Prostate gland (tissue), 2 donors: ENCODE results near the gene UBR2. TPM values are rescaled to one million over a fixed set of nuclear protein-coding genes. Genes with fewer than 3 reads are reported as not detected.
A peak's percentile ranks its signal among the peaks of the same experiment; 100 is the strongest.
"Not testable (repeated sequence)": the region's sequence is repeated elsewhere in the genome, so short reads cannot be mapped to it uniquely, and the experiment has no call there.

Experiments used
- DNase-seq: peaks from one replicate; pipeline ENCODE4 v3.0.0-alpha.2; 2019; ENCODE audit warnings: low spot score
- H3K27ac ChIP-seq, 2 donors: fragments of 200-600 bp; sonication (generic); 2 replicates each; pipeline ENCODE4 v1.5.1; 2017 to 2019
- H3K27me3 ChIP-seq: fragments of 200-600 bp; sonication (generic); replicated peaks from 2 replicates; pipeline ENCODE4 v1.5.1; 2019; ENCODE audit not compliant: insufficient read depth
- H3K36me3 ChIP-seq, 2 donors: fragments of 200-600 bp; sonication (generic); 1 replicate in 1 of 2; 2 replicates in 1 of 2; pipeline versions ENCODE4 v1.5.1 to v1.8.1; 2017 to 2019
- H3K4me1 ChIP-seq: fragments of 200-600 bp; sonication (generic); replicated peaks from 2 replicates; pipeline ENCODE4 v1.5.1; 2019
- H3K4me3 ChIP-seq, 2 donors: fragments of 200-600 bp; sonication (generic); 2 replicates each; pipeline ENCODE4 v1.5.1; 2017 to 2019
- H3K9me3 ChIP-seq: fragments of 200-600 bp; sonication (generic); 2 replicates; pipeline ENCODE4 v1.5.1; 2017
- CTCF ChIP-seq, 4 experiments: fragments of 200-600 bp in 2 of 4; fragments of 450-650 bp in 2 of 4; sonication (generic) in 2 of 4; IDR thresholded peaks; 1 replicate in 3 of 4; 2 replicates in 1 of 4; pipeline ENCODE4 v1.5.1; 2016 to 2019; ENCODE audit warnings: antibody characterized with exemption in 4 of 4, mild to moderate bottlenecking in 2 of 4, moderate library complexity in 2 of 4
- POLR2A ChIP-seq: fragments of 450-650 bp; IDR thresholded peaks from one replicate; pipeline ENCODE4 v1.6.1; 2016; ENCODE audit warnings: antibody characterized with exemption, mild to moderate bottlenecking
- POLR2AphosphoS5 ChIP-seq: sonication (generic); formaldehyde crosslinking; IDR thresholded peaks from one replicate; pipeline ENCODE4 v1.6.1; 2017; ENCODE audit warnings: antibody characterized with exemption
- WGBS: methylation state at CpG from one replicate; pipeline ENCODE4 v1.1.5; 2018; 5-methylcytosine and 5-hydroxymethylcytosine counted together
- intact Hi-C: fragments of 100-400 bp; cut with DNase I; formaldehyde crosslinking; loops from one replicate; pipeline ENCODE4 v1.14.2; 2022
- total RNA-seq, 2 donors: library from RNA; depleted of rRNA; stranded (reverse); fragments of >200 nt; gene quantifications; one replicate each; pipeline ENCODE4 v1.1.0, GENCODE V29; 2016

UBR2 gene
- total RNA-seq, 2 donors from 2014 or later, result 24.2 to 25.6 TPM

DNA sequence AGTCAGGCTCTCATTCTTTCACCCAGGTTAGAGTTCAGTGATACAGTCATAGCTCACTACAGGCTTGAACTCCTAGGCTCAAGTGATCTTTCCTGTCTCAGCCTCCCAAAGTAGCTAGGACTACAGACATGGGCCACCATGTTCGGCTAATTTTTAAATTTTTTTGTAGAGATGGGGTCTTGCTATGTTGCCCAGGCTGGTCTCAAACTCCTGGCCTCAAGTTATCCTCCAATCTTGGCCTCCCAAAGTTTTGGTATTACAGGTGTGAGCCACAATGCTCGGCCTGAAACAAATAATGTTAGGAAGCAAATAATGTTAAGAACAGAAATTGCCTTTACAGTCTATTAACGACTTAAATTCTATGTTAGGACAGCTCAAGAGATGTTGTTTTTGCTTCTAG is 1.8 kb upstream of the UBR2 start:
- Histone ChIP-seq H3K27me3 (no peaks in the 10 kb centered on the region), H3K9me3 (no peaks in the 10 kb centered on the region), H3K4me3 (no peak overlapping the region), H3K36me3 (no peaks in the 10 kb centered on the region), H3K27ac (no peak overlapping the region), H3K4me1 (no peaks in the 10 kb centered on the region)
- no peak for DNase-seq
- 57% methylated on average over 3 of the region's 3 CpGs for WGBS
- no peak for TF ChIP-seq POLR2AphosphoS5
- TF ChIP-seq POLR2A, result no peak
- TF ChIP-seq CTCF (IDR thresholded peaks at IDR 0.05), result no peak
- intact Hi-C loops, result no loop called here

DNA sequence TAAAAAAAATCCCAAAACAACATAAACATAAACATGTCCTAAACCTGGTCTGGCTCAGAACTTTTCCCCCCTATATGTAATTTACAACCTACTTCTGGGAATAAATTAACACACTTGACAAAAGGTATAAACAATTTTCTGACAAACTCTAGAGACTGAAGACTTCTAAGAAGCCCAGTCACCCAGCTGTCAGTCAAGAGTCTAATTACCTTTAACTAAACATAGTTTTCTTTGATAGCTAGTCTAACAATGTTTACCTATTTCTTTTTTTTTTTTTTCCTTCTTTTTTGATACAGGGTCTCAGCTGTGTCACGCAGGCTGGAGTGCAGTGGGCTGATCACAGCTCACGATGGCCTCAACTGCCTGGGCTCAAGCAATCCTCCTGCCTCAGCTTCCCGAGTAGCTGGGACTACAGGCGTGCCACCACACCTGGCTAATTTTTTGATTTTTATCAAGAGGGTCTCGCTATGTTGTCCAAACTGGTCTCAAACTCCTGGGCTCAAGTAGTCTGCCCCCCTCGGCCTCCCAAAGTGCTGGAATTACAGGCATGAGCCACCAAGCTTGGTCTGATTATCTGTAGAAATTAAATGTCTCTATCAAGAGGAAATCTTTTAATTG is 932 bp upstream of the UBR2 start:
- no peak for DNase-seq
- no peaks in the 10 kb centered on the region for H3K9me3 ChIP-seq
- no peaks in the 10 kb centered on the region for H3K4me1 ChIP-seq
- H3K27me3 ChIP-seq, result no peaks in the 10 kb centered on the region
- WGBS, result 69% methylated on average over 6 of the region's 6 CpGs
- intact Hi-C loops, result no loop called here
- TF ChIP-seq CTCF (IDR thresholded peaks at IDR 0.05), result no peak
- TF ChIP-seq POLR2A, result no peak
- no peak for TF ChIP-seq POLR2AphosphoS5
- no peaks in the 10 kb centered on the region for H3K36me3 ChIP-seq
- no peak overlapping the region for H3K27ac ChIP-seq
- no peak overlapping the region for H3K4me3 ChIP-seq

DNA sequence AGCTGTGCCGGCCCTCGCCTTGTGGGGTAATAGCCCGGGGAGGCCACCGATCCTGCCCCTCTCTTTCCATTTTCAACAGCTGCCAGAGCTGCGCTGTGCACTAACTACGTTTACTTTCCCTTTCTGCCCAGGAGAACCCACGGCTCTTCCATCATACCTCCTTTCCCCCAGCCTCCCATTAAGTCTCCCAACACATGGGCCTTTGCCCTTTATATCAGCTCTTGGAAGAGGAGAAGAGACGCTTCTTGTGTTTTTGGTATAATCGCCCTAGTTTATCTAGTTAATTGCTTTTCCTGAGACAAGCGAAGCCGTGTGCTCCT is 637 bp downstream of the UBR2 start:
- no peak for DNase-seq
- H3K4me3 ChIP-seq, result peak overlapping the region; percentile 61 to 73
- H3K4me1 ChIP-seq, result no peaks in the 10 kb centered on the region
- TF ChIP-seq CTCF (IDR thresholded peaks at IDR 0.05) (peak in 1 of 4 experiments; percentile 8), POLR2AphosphoS5 (no peak)
- no peaks in the 10 kb centered on the region for H3K27me3 ChIP-seq
- 0% methylated on average over 11 of the region's 11 CpGs for WGBS
- H3K9me3 ChIP-seq, result no peaks in the 10 kb centered on the region
- intact Hi-C loops, result no loop called here
- H3K36me3 ChIP-seq, result no peaks in the 10 kb centered on the region
- peak overlapping the region; percentile 89 to 92 for H3K27ac ChIP-seq

DNA sequence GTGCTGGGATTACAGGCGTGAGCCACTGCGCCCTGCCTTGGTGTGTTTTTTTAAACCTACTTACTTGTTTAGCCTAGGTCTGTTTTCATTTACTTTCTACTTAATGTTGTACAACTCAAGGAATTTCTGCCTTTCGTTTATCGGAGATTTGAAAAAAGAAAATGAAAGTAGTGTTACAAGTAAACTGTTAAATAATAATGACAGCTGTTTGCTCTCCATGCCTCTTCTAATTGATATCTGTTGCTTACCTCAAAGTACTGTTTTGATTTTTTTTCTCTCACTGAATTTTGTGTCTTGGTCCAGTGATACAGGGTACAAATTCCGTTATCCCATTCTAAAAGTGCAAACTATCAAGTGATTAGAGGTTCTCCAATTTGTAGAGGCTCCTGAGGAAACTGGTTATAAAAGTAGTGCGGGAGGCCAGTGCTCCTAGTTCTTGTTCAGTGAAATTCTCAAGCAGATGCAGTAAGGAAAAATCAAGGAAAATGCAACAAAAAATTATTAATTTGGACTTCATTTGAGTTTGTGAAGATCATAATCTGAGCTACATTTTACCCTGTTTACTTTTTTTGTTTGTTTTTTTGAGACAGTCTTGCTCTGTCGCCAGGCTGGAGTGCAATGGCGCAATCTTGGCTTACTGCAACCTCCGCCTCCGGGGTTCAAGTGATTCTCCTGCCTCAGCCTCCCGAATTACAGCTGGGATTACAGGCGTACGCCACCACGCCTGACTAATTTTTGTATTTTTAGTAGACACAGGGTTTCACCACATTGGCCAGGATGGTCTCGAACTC is 2.2 kb downstream of the UBR2 start:
- Histone ChIP-seq H3K4me1 (no peaks in the 10 kb centered on the region), H3K27me3 (no peaks in the 10 kb centered on the region), H3K9me3 (no peaks in the 10 kb centered on the region), H3K27ac (peak overlapping the region; percentile 89 to 92), H3K36me3 (no peaks in the 10 kb centered on the region), H3K4me3 (peak overlapping the region; percentile 61 to 73)
- intact Hi-C loops, result no loop called here
- TF ChIP-seq CTCF (IDR thresholded peaks at IDR 0.05), result no peak
- TF ChIP-seq POLR2A, result no peak
- no peak for TF ChIP-seq POLR2AphosphoS5
- no peak for DNase-seq
- 71% methylated on average over 15 of the region's 15 CpGs for WGBS

DNA sequence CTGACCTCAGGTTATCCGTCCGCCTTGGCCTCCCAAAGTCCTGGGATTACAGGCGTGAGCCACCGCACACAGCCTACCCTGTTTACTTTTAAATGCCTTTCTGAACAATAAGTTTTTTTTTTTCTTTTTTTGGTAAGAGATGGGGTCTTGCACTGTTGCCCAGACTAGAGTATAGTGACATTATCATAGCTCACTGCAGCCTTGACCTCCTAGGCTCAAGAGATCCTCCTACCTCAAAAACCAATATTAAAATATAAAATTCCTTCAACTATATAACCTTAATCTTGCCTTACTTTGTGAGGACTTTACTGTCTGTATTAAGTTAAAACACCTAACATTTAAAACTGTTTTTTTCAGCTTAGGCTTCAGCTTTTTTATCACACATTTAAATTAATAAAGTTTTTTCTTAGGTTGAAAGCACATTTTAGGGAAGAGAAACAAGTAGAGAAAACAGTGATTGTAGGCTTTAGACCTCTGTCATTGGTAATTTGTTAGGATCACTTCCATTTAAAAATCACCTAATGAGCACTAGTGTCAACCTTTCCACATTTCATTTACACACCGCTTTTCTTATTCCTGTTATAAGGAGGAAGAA is 2.9 kb downstream of the UBR2 start:
- TF ChIP-seq CTCF (IDR thresholded peaks at IDR 0.05) (no peak), POLR2AphosphoS5 (no peak), POLR2A (no peak)
- Histone ChIP-seq H3K4me3 (no peak overlapping the region), H3K36me3 (no peaks in the 10 kb centered on the region), H3K9me3 (no peaks in the 10 kb centered on the region), H3K27me3 (no peaks in the 10 kb centered on the region), H3K27ac (no peak overlapping the region), H3K4me1 (no peaks in the 10 kb centered on the region)
- 76% methylated on average over 5 of the region's 5 CpGs for WGBS
- DNase-seq, result no peak
- intact Hi-C loops, result no loop called here

- WGBS, result 87% methylated on average over 4 of the region's 4 CpGs
- H3K27ac ChIP-seq, H3K36me3 ChIP-seq, DNase-seq, H3K4me1 ChIP-seq, H3K9me3 ChIP-seq, H3K4me3 ChIP-seq, intact Hi-C loops, H3K27me3 ChIP-seq: not testable (repeated sequence)
Measured at GRCh38 chr6:42567237-42567636, 3.4 kb downstream of the UBR2 start.
